Fibroblast of pulmonary artery (primary cell): Measurements from ENCODE around the gene ANKRD30A.
"Not testable (repeated sequence)": the region's sequence is repeated elsewhere in the genome, so short reads cannot be mapped to it uniquely, and the experiment has no call there.

Experiments used
- DNase-seq: peaks from one replicate; pipeline ENCODE4 v3.0.0-alpha.2; 2010; ENCODE audit warnings: low read depth
- H3K4me3 ChIP-seq: replicated peaks from 2 replicates; pipeline ENCODE4 v1.5.1; 2011; ENCODE audit warnings: low read depth, mild to moderate bottlenecking, control low read depth, low read length, moderate library complexity
- CTCF ChIP-seq: IDR thresholded peaks from 2 replicates; pipeline ENCODE4 v1.5.1; 2011; ENCODE audit warnings: mild to moderate bottlenecking, control low read depth, low read length, inconsistent platforms; ENCODE audit errors: missing control alignments

ANKRD30A gene

GRCh38 chr10:37384923-37385322 lies 259.5 kb downstream of the ANKRD30A start:
- no peak for DNase-seq
- TF ChIP-seq CTCF: no peak
- no peak overlapping the region for H3K4me3 ChIP-seq

- DNase-seq: no peak
- TF ChIP-seq CTCF: no peak
- H3K4me3 ChIP-seq: no peak overlapping the region
Observed at GRCh38 chr10:37390926-37391325, 265.5 kb downstream of the ANKRD30A start.

GRCh38 chr10:37400774-37401173 lies 275.4 kb downstream of the ANKRD30A start:
- not testable (repeated sequence) for H3K4me3 ChIP-seq, DNase-seq

- no peak for TF ChIP-seq CTCF
- no peak overlapping the region for H3K4me3 ChIP-seq
- no peak for DNase-seq
Observed at GRCh38 chr10:37401225-37401624, 275.8 kb downstream of the ANKRD30A start.

GRCh38 chr10:37403776-37404175 lies 278.4 kb downstream of the ANKRD30A start:
- TF ChIP-seq CTCF: no peak
- H3K4me3 ChIP-seq: no peak overlapping the region
- DNase-seq: no peak
